ENCODE data around the gene CHMP2A.

DNA sequence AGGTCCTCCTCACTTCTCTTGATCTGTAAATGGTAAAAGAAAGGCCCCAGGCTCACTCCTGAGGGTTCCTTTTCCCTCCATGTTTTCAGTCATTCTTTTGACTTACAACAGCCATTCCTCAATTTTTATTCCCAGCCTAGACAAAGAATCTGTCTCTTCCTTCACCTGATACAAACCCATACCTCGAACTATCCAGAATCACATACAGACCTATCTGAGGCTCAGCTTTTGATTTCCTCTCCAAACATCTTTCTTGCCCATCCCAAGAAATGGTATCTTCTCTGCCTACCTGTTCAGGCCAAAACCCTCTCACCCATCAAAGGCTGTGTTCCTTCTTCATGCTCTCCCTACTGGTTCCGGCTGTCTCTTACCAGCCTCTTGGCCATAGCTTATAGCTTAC is 2.2 kb downstream of the CHMP2A start:
- TF ChIP-seq ZNF155 (tag by site-specific recombination; IDR thresholded peaks at IDR 0.05) (no peak), TCF7L2 (IDR thresholded peaks at IDR 0.05; ENCODE audit: borderline replicate concordance, low read depth, low read length) (no peak), SCRT1 (tag by site-specific recombination; IDR thresholded peaks at IDR 0.05; ENCODE audit: borderline replicate concordance) (no peak), TRIM28 (IDR thresholded peaks at IDR 0.05; ENCODE audit: borderline replicate concordance, low read length) (no peak), YY1 (tag by site-specific recombination; IDR thresholded peaks at IDR 0.05) (no peak)
- TF ChIP-seq, protein P1, sequence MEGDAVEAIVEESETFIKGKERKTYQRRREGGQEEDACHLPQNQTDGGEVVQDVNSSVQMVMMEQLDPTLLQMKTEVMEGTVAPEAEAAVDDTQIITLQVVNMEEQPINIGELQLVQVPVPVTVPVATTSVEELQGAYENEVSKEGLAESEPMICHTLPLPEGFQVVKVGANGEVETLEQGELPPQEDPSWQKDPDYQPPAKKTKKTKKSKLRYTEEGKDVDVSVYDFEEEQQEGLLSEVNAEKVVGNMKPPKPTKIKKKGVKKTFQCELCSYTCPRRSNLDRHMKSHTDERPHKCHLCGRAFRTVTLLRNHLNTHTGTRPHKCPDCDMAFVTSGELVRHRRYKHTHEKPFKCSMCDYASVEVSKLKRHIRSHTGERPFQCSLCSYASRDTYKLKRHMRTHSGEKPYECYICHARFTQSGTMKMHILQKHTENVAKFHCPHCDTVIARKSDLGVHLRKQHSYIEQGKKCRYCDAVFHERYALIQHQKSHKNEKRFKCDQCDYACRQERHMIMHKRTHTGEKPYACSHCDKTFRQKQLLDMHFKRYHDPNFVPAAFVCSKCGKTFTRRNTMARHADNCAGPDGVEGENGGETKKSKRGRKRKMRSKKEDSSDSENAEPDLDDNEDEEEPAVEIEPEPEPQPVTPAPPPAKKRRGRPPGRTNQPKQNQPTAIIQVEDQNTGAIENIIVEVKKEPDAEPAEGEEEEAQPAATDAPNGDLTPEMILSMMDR (tag by site-specific recombination; IDR thresholded peaks at IDR 0.05), result no peak
- TF ChIP-seq, protein P2, sequence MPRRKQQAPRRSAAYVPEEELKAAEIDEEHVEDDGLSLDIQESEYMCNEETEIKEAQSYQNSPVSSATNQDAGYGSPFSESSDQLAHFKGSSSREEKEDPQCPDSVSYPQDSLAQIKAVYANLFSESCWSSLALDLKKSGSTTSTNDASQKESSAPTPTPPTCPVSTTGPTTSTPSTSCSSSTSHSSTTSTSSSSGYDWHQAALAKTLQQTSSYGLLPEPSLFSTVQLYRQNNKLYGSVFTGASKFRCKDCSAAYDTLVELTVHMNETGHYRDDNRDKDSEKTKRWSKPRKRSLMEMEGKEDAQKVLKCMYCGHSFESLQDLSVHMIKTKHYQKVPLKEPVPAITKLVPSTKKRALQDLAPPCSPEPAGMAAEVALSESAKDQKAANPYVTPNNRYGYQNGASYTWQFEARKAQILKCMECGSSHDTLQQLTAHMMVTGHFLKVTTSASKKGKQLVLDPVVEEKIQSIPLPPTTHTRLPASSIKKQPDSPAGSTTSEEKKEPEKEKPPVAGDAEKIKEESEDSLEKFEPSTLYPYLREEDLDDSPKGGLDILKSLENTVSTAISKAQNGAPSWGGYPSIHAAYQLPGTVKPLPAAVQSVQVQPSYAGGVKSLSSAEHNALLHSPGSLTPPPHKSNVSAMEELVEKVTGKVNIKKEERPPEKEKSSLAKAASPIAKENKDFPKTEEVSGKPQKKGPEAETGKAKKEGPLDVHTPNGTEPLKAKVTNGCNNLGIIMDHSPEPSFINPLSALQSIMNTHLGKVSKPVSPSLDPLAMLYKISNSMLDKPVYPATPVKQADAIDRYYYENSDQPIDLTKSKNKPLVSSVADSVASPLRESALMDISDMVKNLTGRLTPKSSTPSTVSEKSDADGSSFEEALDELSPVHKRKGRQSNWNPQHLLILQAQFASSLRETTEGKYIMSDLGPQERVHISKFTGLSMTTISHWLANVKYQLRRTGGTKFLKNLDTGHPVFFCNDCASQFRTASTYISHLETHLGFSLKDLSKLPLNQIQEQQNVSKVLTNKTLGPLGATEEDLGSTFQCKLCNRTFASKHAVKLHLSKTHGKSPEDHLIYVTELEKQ (tag by site-specific recombination; IDR thresholded peaks at IDR 0.05; ENCODE audit: borderline replicate concordance), result no peak
